MCF 10A (cell line): ENCODE results near the gene KLHL22. TPM values are rescaled to one million over a fixed set of nuclear protein-coding genes. Genes with fewer than 3 reads are reported as not detected.

Source experiments
- BruUV-seq: library from RNA; stranded (reverse); fragments of 400-500 nt; replicated peaks from 2 replicates; lab custom pipeline; 2021; lab: Mats Ljungman, UMichigan
- CTCF ChIA-PET: fragments of 300-600 bp; sonication (Branson Sonifier 250); formaldehyde crosslinking; extraction: SDS; loops from one replicate; lab custom pipeline; 2021; ENCODE audit warnings: antibody characterized with exemption, inconsistent platforms; lab: Yijun Ruan, JAX
- POLR2A ChIA-PET: fragments of 300-600, 350-650 bp; sonication (Branson Sonifier 250); formaldehyde crosslinking; extraction: SDS; loops from one replicate; lab custom pipeline; 2020; ENCODE audit warnings: antibody characterized with exemption, inconsistent platforms; lab: Yijun Ruan, JAX
- DNase-seq: peaks from one replicate; pipeline ENCODE4 v3.0.0-alpha.2; 2018; ENCODE audit not compliant: unreplicated experiment
- H3K27ac Mint-ChIP-seq: one replicate; pipeline ENCODE4 v1.8.0; 2022; ENCODE audit warnings: mild to moderate bottlenecking, low read depth, mixed read lengths; ENCODE audit not compliant: unreplicated experiment
- H3K27me3 Mint-ChIP-seq: one replicate; pipeline ENCODE4 v1.8.0; 2022; ENCODE audit warnings: mixed read lengths; ENCODE audit not compliant: insufficient read depth, unreplicated experiment
- H3K36me3 Mint-ChIP-seq: one replicate; pipeline ENCODE4 v1.8.0; 2022; ENCODE audit warnings: mild to moderate bottlenecking, moderate library complexity, mixed read lengths; ENCODE audit not compliant: insufficient read depth, unreplicated experiment
- H3K4me1 Mint-ChIP-seq: one replicate; pipeline ENCODE4 v1.8.0; 2022; ENCODE audit warnings: mixed read lengths; ENCODE audit not compliant: insufficient read depth, unreplicated experiment
- H3K4me3 Mint-ChIP-seq: one replicate; pipeline ENCODE4 v1.8.0; 2022; ENCODE audit warnings: mild to moderate bottlenecking, moderate library complexity, mixed read lengths; ENCODE audit not compliant: unreplicated experiment
- H3K9me3 Mint-ChIP-seq: one replicate; pipeline ENCODE4 v1.8.0; 2022; ENCODE audit warnings: mixed read lengths; ENCODE audit not compliant: unreplicated experiment
- CTCF ChIP-seq: fragments of 200-600 bp; IDR thresholded peaks from one replicate; pipeline ENCODE4 v1.8.0; 2022; ENCODE audit warnings: antibody characterized with exemption, mild to moderate bottlenecking; ENCODE audit not compliant: unreplicated experiment
- intact Hi-C: fragments of 100-400 bp; cut with micrococcal nuclease; formaldehyde crosslinking; loops from 2 replicates; pipeline ENCODE4 v1.14.1; 2022
- total RNA-seq: library from RNA; stranded (reverse); gene quantifications from 2 replicates; pipeline ENCODE4 v1.2.3, GENCODE V29; 2022

KLHL22 gene
- total RNA-seq, 1 experiment from 2014 or later: 14.7 TPM

- Mint-ChIP-seq H3K27ac (no peak overlapping the region), H3K4me1 (peaks cover 14% of the 10 kb centered on the region), H3K27me3 (no peaks in the 10 kb centered on the region), H3K4me3 (no peak overlapping the region), H3K36me3 (peaks cover 25% of the 10 kb centered on the region), H3K9me3 (no peaks in the 10 kb centered on the region)
- no TSS peak for BruUV-seq
- DNase-seq: no peak
- ChIA-PET POLR2A (interaction anchor here (1.2 to 1.6 kb wide), 2 partner anchors 9 to 32 kb away, joined by 4 to 9 read pairs; partner anchors contain the start of gene MED15), CTCF (interaction anchor here (0.5 to 1.9 kb wide), 2 partner anchors 81 to 102 kb away, joined by 4 to 5 read pairs; no protein-coding TSS in a partner anchor)
- TF ChIP-seq CTCF: no peak
- intact Hi-C loops: loop anchor here (5.0 kb wide), 1 partner anchor 33 kb away; no protein-coding TSS in a partner anchor
Observed at GRCh38 chr22:20498913-20499312, 3.3 kb upstream of the KLHL22 start.

- H3K27ac Mint-ChIP-seq: no peak overlapping the region
- DNase-seq: no peak
- no peak overlapping the region for H3K4me3 Mint-ChIP-seq
- ChIA-PET POLR2A (interaction anchor here (0.9 kb wide), 1 partner anchor 35 kb away, joined by 4 read pairs; no protein-coding TSS in a partner anchor), CTCF (interaction anchor here (0.8 to 1.9 kb wide), 3 partner anchors 79 to 185 kb away, joined by 3 to 5 read pairs (median 4); no protein-coding TSS in a partner anchor)
- H3K27me3 Mint-ChIP-seq: no peaks in the 10 kb centered on the region
- peaks cover 24% of the 10 kb centered on the region for H3K36me3 Mint-ChIP-seq
- no peak for TF ChIP-seq CTCF
- BruUV-seq: no TSS peak
- H3K9me3 Mint-ChIP-seq: no peaks in the 10 kb centered on the region
- H3K4me1 Mint-ChIP-seq: peaks cover 10% of the 10 kb centered on the region
- intact Hi-C loops: loop anchor here (5.0 kb wide), 1 partner anchor 35 kb away; no protein-coding TSS in a partner anchor
Observed at GRCh38 chr22:20497426-20497825, 1.8 kb upstream of the KLHL22 start.

DNA sequence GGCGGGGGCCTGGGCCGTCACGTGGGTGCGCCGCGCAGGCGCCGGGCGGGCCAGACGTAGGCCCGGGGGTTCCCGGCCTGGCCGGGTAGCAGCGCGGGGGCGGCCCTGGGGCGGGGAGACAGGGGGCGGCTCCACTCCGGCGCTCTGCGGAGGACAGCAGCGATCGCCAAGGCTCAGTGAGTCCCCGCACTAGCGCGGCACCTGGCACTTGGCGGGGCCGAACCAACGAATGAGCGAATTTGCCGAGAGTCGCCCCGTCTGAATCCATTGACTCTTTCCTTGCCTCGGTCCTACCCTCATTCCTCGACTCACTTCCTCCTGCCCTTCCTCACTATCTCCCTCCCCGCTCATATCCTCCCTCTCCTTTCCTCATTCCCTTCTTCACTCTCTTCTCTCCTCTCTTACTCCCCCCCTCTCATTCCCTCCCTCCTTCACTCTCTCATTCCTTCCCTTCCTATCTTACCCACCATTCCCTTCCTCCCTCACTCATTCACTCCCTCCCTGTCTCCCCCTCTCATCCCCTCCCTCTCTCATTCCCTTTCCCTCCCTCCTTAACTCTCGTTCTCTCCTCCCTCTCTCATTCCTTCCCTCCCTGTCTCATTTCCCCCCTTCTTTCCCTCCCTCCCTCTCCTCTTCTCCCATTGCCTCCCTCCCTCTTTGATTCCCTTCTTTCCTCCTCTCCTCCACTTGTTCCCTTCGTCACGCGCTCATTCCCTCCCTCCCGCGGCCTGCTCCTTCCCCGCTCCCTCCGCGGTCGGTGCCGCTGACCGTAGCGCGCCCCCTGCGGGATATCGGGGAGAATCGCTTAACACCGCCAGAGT is 476 bp upstream of the KLHL22 start:
- Mint-ChIP-seq H3K4me3 (peak overlapping the region; percentile 97), H3K36me3 (peaks cover 15% of the 10 kb centered on the region), H3K27ac (peak overlapping the region; percentile 91), H3K4me1 (peaks cover 18% of the 10 kb centered on the region), H3K9me3 (no peaks in the 10 kb centered on the region), H3K27me3 (no peaks in the 10 kb centered on the region)
- peak; percentile 83 for TF ChIP-seq CTCF
- CTCF ChIA-PET: interaction anchor here (1.0 to 1.2 kb wide), 3 partner anchors 34 to 248 kb away, joined by 3 to 4 read pairs (median 4); no protein-coding TSS in a partner anchor
- no TSS peak for BruUV-seq
- peak; percentile 88 for DNase-seq
- POLR2A ChIA-PET: interaction anchor here (0.8 to 2.2 kb wide), 5 partner anchors 9 to 35 kb away, joined by 3 to 11 read pairs (median 4); partner anchors contain the start of gene MED15
- intact Hi-C loops: loop anchor here (1.0 to 5.0 kb wide), 2 partner anchors 36 to 78 kb away; no protein-coding TSS in a partner anchor

GRCh38 chr22:20491346-20491745 is 4.2 kb downstream of the KLHL22 start:
- ChIA-PET POLR2A (no interaction called here), CTCF (no interaction called here)
- Mint-ChIP-seq H3K4me1 (peaks cover 8% of the 10 kb centered on the region), H3K27ac (no peak overlapping the region), H3K27me3 (no peaks in the 10 kb centered on the region), H3K36me3 (peaks cover 5% of the 10 kb centered on the region), H3K9me3 (no peaks in the 10 kb centered on the region), H3K4me3 (no peak overlapping the region)
- no peak for TF ChIP-seq CTCF
- DNase-seq: no peak
- intact Hi-C loops: no loop called here
- no TSS peak for BruUV-seq
